IMR-90 (cell line): ENCODE measurements around the gene MAP1LC3B. TPM values are rescaled to one million over a fixed set of nuclear protein-coding genes. Genes with fewer than 3 reads are reported as not detected.

Experiments
- polyA plus RNA-seq, 3 experiments: library from polyadenylated mRNA; depleted of rRNA; stranded (reverse); fragments of >200 nt; gene quantifications; 2 replicates each; pipeline ENCODE4 v1.2.3, GENCODE V29; 2012; ENCODE audit warnings: low replicate concordance in 1 of 3
- total RNA-seq: library from RNA; depleted of rRNA; stranded (reverse); fragments of >200 nt; gene quantifications from 2 replicates; pipeline ENCODE4 v1.2.3, GENCODE V29; 2012; rRNA removed

MAP1LC3B gene
- total and polyA plus RNA-seq, 2 of the 4 experiments (the other 2 are of a cell fraction) = 23.5 to 57.7 TPM

Other genes with a start within 250 kb of the MAP1LC3B start
- gene C16orf95, start 74.9 kb upstream of the MAP1LC3B start, total RNA-seq = 1.9 and 2.0 TPM in 2 replicates
- 3.8 and 4.7 TPM in 2 replicates for gene C16orf95, start 74.9 kb upstream of the MAP1LC3B start, polyA plus RNA-seq (2012; rRNA removed)
- 10.4 and 10.6 TPM in 2 replicates for gene FBXO31, start 8.6 kb upstream of the MAP1LC3B start, total RNA-seq
- 16.9 and 20.7 TPM in 2 replicates for gene FBXO31, start 8.6 kb upstream of the MAP1LC3B start, polyA plus RNA-seq (2012; rRNA removed)
- 2.5 and 2.8 TPM in 2 replicates for gene ZCCHC14, start 100.7 kb downstream of the MAP1LC3B start, total RNA-seq
- 5.3 and 7.4 TPM in 2 replicates for gene ZCCHC14, start 100.7 kb downstream of the MAP1LC3B start, polyA plus RNA-seq (2012; rRNA removed)
- gene JPH3, start 210.2 kb downstream of the MAP1LC3B start, total RNA-seq = under 0.01 TPM in 1 of 2 replicates, not detected in the other
- gene JPH3, start 210.2 kb downstream of the MAP1LC3B start, polyA plus RNA-seq (2012; rRNA removed) = 0.01 and 0.03 TPM in 2 replicates